Mesenchymal stem cell (in vitro differentiated cells and primary cell): Measurements from ENCODE around the gene DUS1L.

ENCODE experiments used
- DNase-seq: peaks from one replicate; pipeline ENCODE4 v3.0.0-alpha.2; 2013
- H2AFZ ChIP-seq: one replicate; pipeline ENCODE4 v1.6.1; 2013; ENCODE audit warnings: low read depth, mild to moderate bottlenecking, control low read depth, inconsistent platforms, low read length, moderate library complexity
- H2AK5ac ChIP-seq: 2 replicates; pipeline ENCODE4 v1.6.1; 2013; ENCODE audit warnings: low read length, moderate library complexity, mild to moderate bottlenecking, inconsistent platforms; ENCODE audit not compliant: severe bottlenecking
- H2BK120ac ChIP-seq: one replicate; pipeline ENCODE4 v1.6.1; 2013; ENCODE audit warnings: low read depth, mild to moderate bottlenecking, inconsistent platforms, low read length, moderate library complexity
- H2BK12ac ChIP-seq, 2 experiments: one replicate each; pipeline ENCODE4 v1.6.1; 2013; ENCODE audit warnings: inconsistent platforms in 2 of 2, low read length in 2 of 2, mild to moderate bottlenecking in 2 of 2, moderate library complexity in 2 of 2, control low read depth in 1 of 2
- H2BK15ac ChIP-seq: one replicate; pipeline ENCODE4 v1.6.1; 2013; ENCODE audit warnings: mild to moderate bottlenecking, low read depth, inconsistent platforms; ENCODE audit not compliant: poor library complexity, severe bottlenecking
- H2BK5ac ChIP-seq: 2 replicates; pipeline ENCODE4 v1.6.1; 2013; ENCODE audit warnings: low read depth, mild to moderate bottlenecking, low read length, control low read depth, inconsistent platforms; ENCODE audit not compliant: poor library complexity, severe bottlenecking
- H3K14ac ChIP-seq, 2 experiments: one replicate each; pipeline ENCODE4 v1.6.1; 2013; ENCODE audit warnings: inconsistent platforms in 2 of 2, low read length in 2 of 2, control low read depth in 1 of 2, mild to moderate bottlenecking in 1 of 2, moderate library complexity in 1 of 2
- H3K18ac ChIP-seq, 2 experiments: one replicate each; pipeline ENCODE4 v1.6.1; 2013; ENCODE audit warnings: inconsistent platforms in 2 of 2, low read length in 2 of 2, control low read depth in 1 of 2, low read depth in 1 of 2, mild to moderate bottlenecking in 1 of 2
- H3K23ac ChIP-seq, 2 experiments: one replicate each; pipeline ENCODE4 v1.6.1; 2013; ENCODE audit warnings: inconsistent platforms in 2 of 2, low read length in 2 of 2, mild to moderate bottlenecking in 2 of 2, moderate library complexity in 2 of 2, control low read depth in 1 of 2
- H3K27ac ChIP-seq: 2 replicates; pipeline ENCODE4 v1.5.1; 2013; ENCODE audit warnings: mild to moderate bottlenecking, moderate library complexity, low read length, control low read depth, inconsistent platforms; ENCODE audit not compliant: poor library complexity, severe bottlenecking
- H3K27me3 ChIP-seq, 2 experiments: 2 replicates each; pipeline versions ENCODE4 v1.6.1 to v1.7.0; 2013; ENCODE audit warnings: low read length in 2 of 2, mild to moderate bottlenecking in 2 of 2, moderate library complexity in 2 of 2, control low read depth in 1 of 2, inconsistent platforms in 1 of 2; ENCODE audit not compliant: control insufficient read depth in 1 of 2, insufficient read depth in 1 of 2
- H3K36me3 ChIP-seq, 2 experiments: 2 replicates each; pipeline versions ENCODE4 v1.6.1 to v1.7.0; 2013; ENCODE audit warnings: low read length in 2 of 2, control low read depth in 1 of 2, inconsistent platforms in 1 of 2, low read depth in 1 of 2, mild to moderate bottlenecking in 1 of 2; ENCODE audit not compliant: insufficient read depth in 2 of 2, control insufficient read depth in 1 of 2
- H3K4ac ChIP-seq, 2 experiments: one replicate each; pipeline ENCODE4 v1.6.1; 2013; ENCODE audit warnings: inconsistent platforms in 2 of 2, low read length in 2 of 2, mild to moderate bottlenecking in 2 of 2, moderate library complexity in 2 of 2, control low read depth in 1 of 2, low read depth in 1 of 2
- H3K4me1 ChIP-seq: 2 replicates; pipeline ENCODE4 v1.6.1; 2013; ENCODE audit warnings: low read depth, low read length, control low read depth; ENCODE audit not compliant: control insufficient read depth, insufficient read depth
- H3K4me2 ChIP-seq: 2 replicates; pipeline ENCODE4 v1.6.1; 2013; ENCODE audit warnings: low read length, mild to moderate bottlenecking, inconsistent platforms; ENCODE audit not compliant: poor library complexity, severe bottlenecking
- H3K4me3 ChIP-seq, 2 experiments: 2 replicates each; pipeline versions ENCODE4 v1.5.1 to v1.7.0; 2013; ENCODE audit warnings: low read length in 2 of 2, mild to moderate bottlenecking in 2 of 2, control low read depth in 1 of 2, low read depth in 1 of 2; ENCODE audit not compliant: insufficient read depth in 1 of 2
- H3K79me1 ChIP-seq: replicated peaks from 2 replicates; pipeline ENCODE4 v1.6.1; 2013; ENCODE audit warnings: mild to moderate bottlenecking, control low read depth, low read length, inconsistent platforms; ENCODE audit not compliant: poor library complexity, severe bottlenecking
- H3K9ac ChIP-seq: 2 replicates; pipeline ENCODE4 v1.7.0; 2013; ENCODE audit warnings: mild to moderate bottlenecking, low read length, moderate library complexity
- H3K9me3 ChIP-seq: 2 replicates; pipeline ENCODE4 v1.7.0; 2013; ENCODE audit warnings: mild to moderate bottlenecking, low read length; ENCODE audit not compliant: control insufficient read depth
- H4K8ac ChIP-seq: one replicate; pipeline ENCODE4 v1.6.1; 2013; ENCODE audit warnings: inconsistent platforms, mild to moderate bottlenecking, low read length, moderate library complexity
- H4K91ac ChIP-seq: one replicate; pipeline ENCODE4 v1.6.1; 2013; ENCODE audit warnings: mild to moderate bottlenecking, low read length, inconsistent platforms
- WGBS: methylation state at CpG from one replicate; pipeline ENCODE4 v1.1.7; 2013; ENCODE audit warnings: mixed read lengths; 5-methylcytosine and 5-hydroxymethylcytosine counted together

DUS1L gene

DNA sequence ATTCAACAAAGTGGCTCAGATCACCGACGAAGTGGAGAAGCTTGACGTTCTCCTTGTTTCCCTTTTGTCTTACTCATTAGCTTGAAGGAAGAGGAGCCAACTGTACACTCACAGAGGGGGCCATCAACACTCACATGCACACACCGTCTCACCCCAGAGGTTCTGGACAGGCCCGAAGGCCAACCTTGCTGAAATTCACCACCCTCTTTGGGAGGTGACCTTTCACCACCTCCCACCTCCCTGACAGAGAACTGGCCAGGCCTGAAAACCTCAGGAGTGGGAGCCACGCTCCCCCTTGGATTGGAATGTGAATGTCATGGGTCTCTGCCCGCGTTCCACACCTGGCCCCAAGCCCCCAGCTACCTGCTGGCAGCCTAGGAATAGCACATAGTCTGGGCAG, 30.1 kb downstream of the DUS1L start:
- H3K14ac ChIP-seq, result no peak overlapping the region
- H2BK120ac ChIP-seq, result no peak overlapping the region
- no peak for DNase-seq

DNA sequence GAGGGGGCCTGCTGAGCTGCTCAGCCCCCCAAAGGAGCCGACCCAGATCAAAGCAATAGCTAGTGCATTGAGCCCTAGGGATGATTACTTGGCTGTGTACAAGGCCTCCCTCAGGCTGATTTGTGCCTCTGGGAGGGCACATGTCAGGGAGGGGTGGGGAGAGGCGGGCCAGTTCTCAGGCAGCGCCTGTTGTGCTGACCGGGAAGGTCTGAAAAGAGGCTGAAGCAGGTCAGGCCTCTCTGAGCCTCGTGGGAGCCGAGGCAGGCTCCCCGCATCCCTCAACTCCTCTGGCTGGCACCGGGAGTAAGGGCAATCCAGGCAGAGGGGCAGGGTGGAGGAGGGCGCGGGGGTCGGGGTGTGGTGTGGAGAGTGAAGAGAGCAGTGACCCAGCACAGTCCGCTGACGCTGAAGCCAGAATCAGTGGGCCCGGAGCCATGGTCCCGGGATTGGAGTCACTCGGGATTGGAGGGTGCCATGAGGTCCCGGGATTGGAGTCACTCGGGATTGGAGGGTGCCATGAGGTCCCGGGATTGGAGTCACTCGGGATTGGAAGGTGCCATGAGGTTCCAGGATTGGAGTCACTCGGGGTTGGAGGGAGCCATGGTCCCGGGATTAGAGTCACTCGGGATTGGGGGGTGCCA, 31.1 kb downstream of the DUS1L start:
- no peak overlapping the region for H2BK12ac ChIP-seq
- no peak overlapping the region for H3K4me2 ChIP-seq
- H3K4me3 ChIP-seq, result no peak overlapping the region
- no peak overlapping the region for H2AFZ ChIP-seq
- H3K36me3 ChIP-seq, result peaks cover 0 to 31% of the 10 kb centered on the region in 2 experiments
- H3K4ac ChIP-seq, result no peak overlapping the region
- H4K91ac ChIP-seq, result no peak overlapping the region
- no peaks in the 10 kb centered on the region for H3K9me3 ChIP-seq
- no peak for DNase-seq
- H3K4me1 ChIP-seq, result peaks cover 29% of the 10 kb centered on the region
- H3K9ac ChIP-seq, result no peak overlapping the region
- 90% methylated on average over 23 of the region's 23 CpGs for WGBS
- no peak overlapping the region for H3K27ac ChIP-seq
- H3K79me1 ChIP-seq, result peaks cover 15% of the 10 kb centered on the region
- H2BK120ac ChIP-seq, result no peak overlapping the region
- no peak overlapping the region for H2AK5ac ChIP-seq
- H3K14ac ChIP-seq, result no peak overlapping the region
- H4K8ac ChIP-seq, result no peak overlapping the region
- H3K23ac ChIP-seq, result no peak overlapping the region
- no peak overlapping the region for H2BK5ac ChIP-seq
- no peak overlapping the region for H3K18ac ChIP-seq
- H3K27me3 ChIP-seq, result peaks cover 0 to 12% of the 10 kb centered on the region in 2 experiments
- no peak overlapping the region for H2BK15ac ChIP-seq

More for the DNA sequence above, 30.1 kb downstream of the DUS1L start:
- no peak overlapping the region for H3K4me2 ChIP-seq
- H2BK12ac ChIP-seq, result no peak overlapping the region
- no peak overlapping the region for H4K91ac ChIP-seq
- no peak overlapping the region for H2BK15ac ChIP-seq
- peaks cover 25% of the 10 kb centered on the region for H3K4me1 ChIP-seq
- no peak overlapping the region for H2AK5ac ChIP-seq
- no peak overlapping the region for H3K4me3 ChIP-seq
- H2BK5ac ChIP-seq, result no peak overlapping the region
- H3K27me3 ChIP-seq, result peaks cover 0 to 12% of the 10 kb centered on the region in 2 experiments
- H3K4ac ChIP-seq, result no peak overlapping the region
- H4K8ac ChIP-seq, result no peak overlapping the region
- H2AFZ ChIP-seq, result no peak overlapping the region
- no peak overlapping the region for H3K18ac ChIP-seq
- peaks cover 0 to 24% of the 10 kb centered on the region in 2 experiments for H3K36me3 ChIP-seq
- H3K79me1 ChIP-seq, result peaks cover 15% of the 10 kb centered on the region
- no peak overlapping the region for H3K23ac ChIP-seq
- no peak overlapping the region for H3K27ac ChIP-seq
- no peak overlapping the region for H3K9ac ChIP-seq
- no peaks in the 10 kb centered on the region for H3K9me3 ChIP-seq
- WGBS, result 93% methylated on average over 8 of the region's 8 CpGs

- H3K27me3 ChIP-seq, result peaks cover 0 to 12% of the 10 kb centered on the region in 2 experiments
- H3K4me1 ChIP-seq, result peaks cover 29% of the 10 kb centered on the region
- H2BK15ac ChIP-seq, result no peak overlapping the region
- H3K9ac ChIP-seq, result no peak overlapping the region
- H2BK12ac ChIP-seq, result no peak overlapping the region
- no peak overlapping the region for H3K18ac ChIP-seq
- H3K4me2 ChIP-seq, result no peak overlapping the region
- H3K23ac ChIP-seq, result no peak overlapping the region
- 95% methylated on average over 37 of the region's 38 CpGs for WGBS
- no peak overlapping the region for H4K8ac ChIP-seq
- H2BK5ac ChIP-seq, result no peak overlapping the region
- no peak overlapping the region for H3K4me3 ChIP-seq
- H2BK120ac ChIP-seq, result no peak overlapping the region
- no peak overlapping the region for H2AK5ac ChIP-seq
- no peaks in the 10 kb centered on the region for H3K9me3 ChIP-seq
- H4K91ac ChIP-seq, result peak overlapping the region; percentile 53
- H3K79me1 ChIP-seq, result peaks cover 15% of the 10 kb centered on the region
- no peak overlapping the region for H3K4ac ChIP-seq
- H3K14ac ChIP-seq, result no peak overlapping the region
- H2AFZ ChIP-seq, result no peak overlapping the region
- H3K27ac ChIP-seq, result no peak overlapping the region
- DNase-seq, result no peak
- H3K36me3 ChIP-seq, result peaks cover 0 to 40% of the 10 kb centered on the region in 2 experiments
These were observed 32.1 kb downstream of the DUS1L start for GRCh38 chr17:82033359-82034085.

DNA sequence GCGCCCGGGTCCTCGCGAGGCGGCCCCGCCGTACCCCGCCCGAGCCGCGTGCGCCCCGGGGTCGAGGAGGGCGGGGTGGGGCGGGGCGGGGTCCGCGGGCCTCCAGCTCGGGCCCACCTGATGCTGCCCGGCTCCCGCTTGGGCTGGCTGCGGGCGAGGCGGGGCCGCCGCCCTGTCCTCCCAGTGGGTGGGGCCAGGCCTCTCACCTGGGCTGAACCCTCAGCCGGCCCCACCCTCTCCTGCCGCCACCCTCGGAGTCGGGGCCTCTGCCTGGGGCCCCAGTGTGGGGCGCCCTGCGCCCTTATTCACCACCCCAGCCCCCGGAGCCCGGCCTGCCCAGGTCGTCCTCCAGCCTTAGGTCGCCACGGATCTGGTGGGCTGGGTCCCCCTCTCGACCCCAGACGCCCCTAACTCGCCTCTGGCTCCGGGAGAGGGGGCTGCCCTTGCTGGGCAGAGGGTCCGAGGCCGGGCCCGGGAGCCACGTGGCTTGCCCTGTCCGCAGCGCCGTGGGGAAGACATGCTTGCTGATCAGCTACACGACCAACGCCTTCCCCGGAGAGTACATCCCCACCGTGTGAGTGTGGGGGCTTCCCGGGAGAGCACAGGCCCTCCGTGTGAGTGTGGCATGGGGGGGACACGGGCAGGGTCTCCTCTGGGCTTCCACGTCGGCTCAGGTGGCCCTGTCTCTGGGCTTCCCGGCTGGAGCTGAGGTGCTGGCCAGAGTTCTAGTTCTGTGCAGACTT, 33.5 kb downstream of the DUS1L start:
- no peak overlapping the region for H2BK12ac ChIP-seq
- peak overlapping the region; percentile 57 for H4K91ac ChIP-seq
- H3K4ac ChIP-seq, result peak overlapping the region; percentile 60 to 68
- peak; percentile 13 for DNase-seq
- peak overlapping the region; percentile 64 to 66 for H3K4me3 ChIP-seq
- no peak overlapping the region for H3K27ac ChIP-seq
- peak overlapping the region; percentile 38 for H3K9ac ChIP-seq
- no peak overlapping the region for H2AK5ac ChIP-seq
- no peak overlapping the region for H3K23ac ChIP-seq
- peak overlapping the region; percentile 19 for H4K8ac ChIP-seq
- peaks cover 15% of the 10 kb centered on the region for H3K79me1 ChIP-seq
- H2BK120ac ChIP-seq, result peak overlapping the region; percentile 66
- no peak overlapping the region for H2BK5ac ChIP-seq
- H3K27me3 ChIP-seq, result peaks cover 0 to 12% of the 10 kb centered on the region in 2 experiments
- 12% methylated on average over 32 of the region's 59 CpGs for WGBS
- peak overlapping the region; percentile 52 to 78 for H3K18ac ChIP-seq
- peaks cover 29% of the 10 kb centered on the region for H3K4me1 ChIP-seq
- H3K14ac ChIP-seq, result peak overlapping the region in 1 of 2 experiments; percentile 80
- peak overlapping the region; percentile 84 for H2BK15ac ChIP-seq
- peaks cover 0 to 55% of the 10 kb centered on the region in 2 experiments for H3K36me3 ChIP-seq
- H2AFZ ChIP-seq, result peak overlapping the region; percentile 62
- no peaks in the 10 kb centered on the region for H3K9me3 ChIP-seq
- peak overlapping the region; percentile 94 for H3K4me2 ChIP-seq
